Mononuclear cell (primary cell): Measurements from ENCODE around the gene CAMK1D. TPM values are rescaled to one million over a fixed set of nuclear protein-coding genes. Genes with fewer than 3 reads are reported as not detected.

Experiments
- H3K27me3 ChIP-seq: 2 replicates; pipeline ENCODE4 v1.6.0; 2011; ENCODE audit warnings: low read length, control low read depth; ENCODE audit not compliant: insufficient read depth
- H3K4me1 ChIP-seq: 2 replicates; pipeline ENCODE4 v1.5.1; 2011; ENCODE audit warnings: mild to moderate bottlenecking, low read length, control low read depth; ENCODE audit not compliant: insufficient read depth
- H3K4me3 ChIP-seq: 2 replicates; pipeline ENCODE4 v1.5.1; 2011; ENCODE audit warnings: mild to moderate bottlenecking, low read length, moderate library complexity
- H3K9me3 ChIP-seq: 2 replicates; pipeline ENCODE4 v1.5.1; 2011; ENCODE audit warnings: low read depth, mild to moderate bottlenecking, control low read depth, low read length
- total RNA-seq: library from RNA; depleted of rRNA; stranded (reverse); fragments of >200 nt; gene quantifications from one replicate; pipeline ENCODE4 v1.2.3, GENCODE V29; 2012

Gene CAMK1D
- total RNA-seq, 1 donor = 11.0 TPM

DNA sequence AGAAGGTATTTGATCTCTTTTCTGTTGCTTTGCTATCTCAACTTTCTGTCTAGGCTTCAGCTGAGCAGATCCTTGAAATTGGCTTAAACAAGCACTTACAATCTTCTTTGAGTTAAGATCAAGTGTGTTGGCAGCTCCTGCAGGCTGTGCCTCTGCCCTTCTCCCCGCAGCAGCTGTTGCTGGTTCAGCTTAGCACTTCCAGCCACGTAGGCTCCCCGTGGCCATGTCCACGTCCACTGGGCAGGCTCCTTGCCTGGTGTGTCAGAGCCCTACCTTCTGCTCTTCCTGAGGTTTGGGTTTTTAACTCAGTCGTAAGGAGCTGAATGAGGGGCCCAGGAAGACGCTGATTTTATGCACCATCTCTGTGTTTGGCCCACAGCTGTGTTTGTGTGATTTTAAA, 47.2 kb downstream of the CAMK1D start:
- Histone ChIP-seq H3K4me3 (no peak overlapping the region), H3K4me1 (no peaks in the 10 kb centered on the region), H3K27me3 (no peaks in the 10 kb centered on the region), H3K9me3 (no peaks in the 10 kb centered on the region)

DNA sequence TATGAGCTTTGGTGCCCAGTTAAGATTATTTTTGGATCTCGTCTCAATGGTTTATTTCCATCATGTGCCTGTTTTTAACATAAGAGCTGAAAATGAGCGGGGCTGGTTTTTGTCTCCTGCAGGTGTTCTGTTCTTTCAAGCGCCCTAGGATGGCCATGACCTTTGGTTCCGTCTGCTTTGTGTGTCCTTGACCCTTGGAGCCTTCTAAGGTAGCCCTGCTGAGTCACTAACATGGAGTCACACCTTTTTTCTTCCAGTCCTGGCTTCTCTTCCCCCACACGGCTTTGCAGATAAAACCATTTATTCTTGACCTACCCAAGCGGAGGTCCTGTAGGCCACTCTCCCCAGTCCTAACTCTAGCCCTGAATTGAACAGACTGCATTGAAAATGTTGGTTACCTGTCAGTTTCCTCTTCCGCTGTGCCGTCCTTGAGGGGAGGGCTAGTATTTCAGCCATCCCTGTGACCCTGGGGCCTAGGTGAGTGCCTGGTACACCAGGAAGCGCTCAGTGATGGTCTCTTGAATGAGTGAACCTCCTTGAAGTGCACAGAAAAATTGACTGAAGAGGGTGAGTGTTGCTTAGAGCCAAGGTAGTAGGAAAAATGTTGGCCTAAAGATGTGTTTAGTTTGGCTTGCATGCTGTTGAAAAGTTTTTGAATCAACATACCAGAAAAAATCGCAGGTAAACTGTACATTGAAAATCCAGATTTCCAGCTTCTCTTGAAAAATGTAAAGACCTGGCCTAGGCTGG, 48.0 kb downstream of the CAMK1D start:
- Histone ChIP-seq H3K4me1 (no peaks in the 10 kb centered on the region), H3K9me3 (no peaks in the 10 kb centered on the region), H3K4me3 (no peak overlapping the region), H3K27me3 (no peaks in the 10 kb centered on the region)

DNA sequence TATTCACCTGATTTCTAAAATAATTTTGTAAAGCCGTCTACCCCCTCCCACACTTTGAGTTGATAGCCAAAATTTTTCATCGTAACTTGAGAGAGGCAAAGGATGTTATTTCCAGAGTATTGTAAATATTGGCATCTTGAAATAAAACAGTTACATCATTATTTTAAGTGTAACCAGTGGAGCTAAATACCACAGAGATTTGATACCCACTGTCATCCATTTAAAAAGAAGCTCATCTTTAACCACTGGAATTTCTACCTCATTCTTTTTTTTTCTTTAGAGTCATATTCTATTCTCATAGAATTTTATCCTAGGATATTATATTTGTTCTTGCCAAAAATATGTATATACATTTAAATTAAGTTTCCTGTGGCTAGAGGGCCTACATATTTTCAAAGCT, 48.6 kb downstream of the CAMK1D start:
- no peaks in the 10 kb centered on the region for H3K9me3 ChIP-seq
- no peaks in the 10 kb centered on the region for H3K4me1 ChIP-seq
- no peak overlapping the region for H3K4me3 ChIP-seq
- no peaks in the 10 kb centered on the region for H3K27me3 ChIP-seq

DNA sequence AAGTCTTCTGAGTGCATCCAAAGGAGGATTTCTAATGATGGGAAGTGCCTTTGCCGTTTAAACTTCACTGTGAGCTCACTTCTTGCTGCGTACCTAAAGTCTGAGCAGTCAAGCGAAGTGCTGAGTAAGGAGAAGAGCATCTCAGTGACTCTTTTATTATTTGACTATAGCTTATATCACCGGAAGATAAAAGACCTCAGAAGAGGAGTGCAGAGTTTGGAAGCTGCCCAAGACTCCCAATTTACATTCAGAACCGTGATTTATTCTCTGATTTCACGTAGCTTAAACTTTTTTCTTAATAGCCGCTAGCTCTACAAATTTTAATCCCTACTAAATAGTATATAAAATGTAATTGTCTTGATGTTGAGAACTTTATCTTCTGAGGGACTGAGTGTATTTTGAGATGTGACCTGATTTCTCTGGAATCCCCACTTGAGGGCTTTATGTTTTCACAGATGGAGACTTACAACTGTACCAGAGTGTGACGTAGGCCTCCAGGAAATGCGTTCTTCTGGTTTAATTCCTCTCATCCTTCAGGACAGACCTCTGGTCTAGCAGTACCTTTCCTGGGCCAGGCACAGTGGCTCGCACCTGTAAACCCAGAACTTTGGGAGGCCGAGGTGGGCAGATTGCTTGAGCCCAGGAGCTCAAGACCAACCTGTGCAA, 51.1 kb downstream of the CAMK1D start:
- no peaks in the 10 kb centered on the region for H3K27me3 ChIP-seq
- H3K9me3 ChIP-seq = no peaks in the 10 kb centered on the region
- H3K4me1 ChIP-seq = no peaks in the 10 kb centered on the region
- no peak overlapping the region for H3K4me3 ChIP-seq

DNA sequence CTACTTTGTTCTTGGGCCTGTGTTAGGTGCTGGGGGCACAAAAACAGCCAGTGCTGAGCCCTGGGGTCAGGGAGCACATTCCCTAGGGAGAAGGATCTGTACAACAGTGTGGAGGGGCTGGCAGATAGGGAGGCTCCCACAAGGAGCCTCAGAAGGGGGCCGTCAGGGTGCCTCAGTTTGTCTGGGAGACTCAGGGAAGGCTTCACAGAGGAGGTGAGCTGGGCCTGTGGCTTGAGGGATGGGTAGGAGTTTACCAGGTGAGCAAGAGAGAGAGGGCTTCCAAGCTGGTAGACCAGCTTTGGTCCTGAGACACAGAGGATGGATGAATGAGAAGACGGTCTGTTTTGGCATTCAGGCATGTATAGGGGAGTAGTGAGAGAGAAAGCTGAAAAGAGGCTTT, 52.1 kb downstream of the CAMK1D start:
- no peaks in the 10 kb centered on the region for H3K4me1 ChIP-seq
- no peaks in the 10 kb centered on the region for H3K9me3 ChIP-seq
- no peaks in the 10 kb centered on the region for H3K27me3 ChIP-seq
- H3K4me3 ChIP-seq = no peak overlapping the region

DNA sequence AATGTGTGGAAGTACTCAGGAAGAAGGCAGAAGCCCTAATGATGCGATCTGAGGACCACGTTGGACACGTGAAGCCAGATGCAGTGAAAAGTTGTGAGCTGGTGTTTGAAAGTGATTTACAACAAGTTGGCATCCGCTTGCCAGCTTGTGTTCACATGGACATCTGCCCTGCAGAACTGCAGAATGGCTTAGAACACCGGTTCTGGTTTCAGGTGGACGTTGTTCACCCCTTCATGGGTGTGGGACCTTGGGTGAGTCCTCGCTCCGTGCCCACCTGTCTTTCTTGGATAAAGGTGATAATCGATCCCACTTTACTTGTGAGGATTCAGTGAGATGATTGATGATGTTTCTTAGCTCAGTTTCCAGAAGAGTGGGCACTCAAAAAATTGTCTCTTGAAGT, 53.8 kb downstream of the CAMK1D start:
- no peaks in the 10 kb centered on the region for H3K4me1 ChIP-seq
- H3K4me3 ChIP-seq = no peak overlapping the region
- no peaks in the 10 kb centered on the region for H3K27me3 ChIP-seq
- no peaks in the 10 kb centered on the region for H3K9me3 ChIP-seq

DNA sequence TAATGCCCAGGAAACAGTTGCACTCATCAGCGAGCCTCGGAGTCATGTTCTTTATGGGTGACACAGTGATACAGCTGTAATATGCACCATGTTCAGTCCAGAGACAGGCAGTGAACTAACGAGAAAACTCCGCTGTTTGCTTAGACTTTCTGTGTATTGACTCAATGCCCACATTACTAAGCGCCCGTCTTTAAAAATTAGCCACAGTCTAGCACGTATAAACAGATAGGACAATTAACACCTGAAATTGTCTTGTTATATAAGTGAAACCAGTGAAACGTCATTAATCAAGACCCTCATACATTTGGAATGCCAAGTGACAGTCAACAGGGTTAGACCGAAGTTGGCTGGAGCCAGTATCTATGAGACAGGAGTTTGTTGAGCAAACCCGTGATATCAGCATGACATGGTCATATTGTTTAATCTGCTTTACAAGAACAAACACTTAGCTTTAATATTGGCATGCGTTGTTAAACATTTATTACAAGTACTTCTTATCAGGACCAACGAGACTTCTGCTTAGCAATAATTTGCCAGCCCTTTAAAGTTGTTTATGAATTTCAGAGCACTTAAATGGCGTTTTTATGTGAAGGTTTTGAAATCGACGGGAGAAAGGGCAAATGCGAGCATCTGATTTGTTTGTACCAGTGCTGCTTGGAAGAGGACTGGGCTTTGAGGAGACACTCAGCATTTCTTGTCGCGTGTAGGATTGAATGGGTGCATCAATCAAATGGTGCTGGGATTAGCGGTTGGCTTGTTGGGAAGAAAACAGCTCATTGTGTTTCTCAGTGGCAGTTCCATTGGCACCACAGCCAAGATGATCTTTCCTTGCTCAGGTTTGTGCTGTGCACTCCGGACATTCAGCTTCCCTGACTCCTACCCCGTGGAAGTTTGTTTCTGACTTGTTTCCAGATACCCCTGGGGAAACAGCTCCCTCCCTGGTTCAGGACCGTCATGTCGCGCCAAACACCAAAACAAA, 56.3 kb downstream of the CAMK1D start:
- Histone ChIP-seq H3K4me3 (no peak overlapping the region), H3K4me1 (no peaks in the 10 kb centered on the region), H3K27me3 (no peaks in the 10 kb centered on the region), H3K9me3 (no peaks in the 10 kb centered on the region)

DNA sequence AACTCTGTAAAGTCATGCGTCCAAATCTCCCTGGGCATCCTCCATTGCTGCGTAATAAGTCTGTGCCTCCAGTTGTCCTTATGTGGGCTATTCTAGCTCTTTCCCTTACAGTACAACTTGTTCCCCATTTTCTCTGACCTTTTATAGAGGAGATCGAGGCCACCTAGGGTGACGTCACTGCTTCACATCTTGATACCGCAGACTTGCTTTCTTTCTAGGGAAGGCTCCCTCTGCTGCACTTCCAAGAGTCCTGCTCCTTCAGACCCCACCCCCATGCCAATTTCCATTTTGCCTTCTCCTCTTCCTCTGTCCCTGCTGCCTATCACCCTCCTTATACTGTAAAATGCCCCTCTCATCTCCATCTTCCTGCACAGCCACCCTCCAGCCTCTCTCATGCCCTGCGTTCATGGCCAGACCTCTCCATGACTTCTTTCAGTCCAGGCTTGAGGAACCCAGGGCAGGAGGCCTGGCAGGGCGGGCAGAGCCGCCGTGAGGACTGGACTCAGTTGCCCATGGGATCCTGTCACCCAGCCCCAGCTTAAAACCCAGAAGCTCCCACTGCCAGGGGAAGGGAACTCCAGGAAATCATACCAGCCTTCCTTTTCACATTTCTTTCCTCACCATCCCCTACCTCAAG, 57.5 kb downstream of the CAMK1D start:
- Histone ChIP-seq H3K4me3 (no peak overlapping the region), H3K4me1 (no peaks in the 10 kb centered on the region), H3K27me3 (no peaks in the 10 kb centered on the region), H3K9me3 (no peaks in the 10 kb centered on the region)

DNA sequence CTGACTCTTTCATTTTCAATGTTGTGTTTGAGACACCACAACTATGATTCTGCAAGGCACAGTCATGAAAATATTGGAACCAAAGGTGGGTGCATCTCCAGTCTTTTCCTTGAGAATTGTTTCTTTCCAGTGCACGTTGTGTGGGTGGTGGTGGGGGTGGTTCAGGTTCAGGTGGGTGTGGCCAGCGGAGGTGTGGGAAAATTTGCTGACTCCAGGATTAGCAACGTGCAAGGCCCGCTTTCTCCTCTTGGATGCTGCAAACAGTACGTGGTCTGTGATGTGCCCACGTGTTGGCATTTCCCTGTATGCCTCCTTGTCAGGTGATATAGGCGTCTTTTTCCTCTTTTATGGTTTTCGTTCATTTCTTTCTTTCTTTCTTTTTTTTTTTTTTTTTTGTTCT, 59.1 kb downstream of the CAMK1D start:
- no peak overlapping the region for H3K4me3 ChIP-seq
- H3K9me3 ChIP-seq = no peaks in the 10 kb centered on the region
- no peaks in the 10 kb centered on the region for H3K27me3 ChIP-seq
- H3K4me1 ChIP-seq = peaks cover 5% of the 10 kb centered on the region

DNA sequence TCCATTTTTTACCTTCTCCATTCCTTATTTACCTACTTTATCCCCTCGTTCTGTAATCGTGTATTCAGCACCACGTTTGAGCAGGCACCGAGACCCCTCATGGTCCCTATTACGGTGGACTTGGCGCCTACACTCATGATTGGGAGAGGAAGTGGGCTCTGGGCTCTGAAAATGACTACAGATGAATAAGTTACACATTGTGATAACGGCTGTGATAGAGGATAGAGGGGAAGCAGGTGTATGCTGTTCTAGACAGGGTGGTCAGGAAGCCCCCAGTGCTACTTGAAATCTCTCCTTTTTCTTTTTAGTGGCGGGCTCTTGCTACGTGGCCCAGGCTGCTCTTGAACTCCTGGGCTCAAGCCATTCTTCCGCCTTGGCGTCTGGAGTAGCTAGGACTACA, 59.8 kb downstream of the CAMK1D start:
- Histone ChIP-seq H3K4me1 (peaks cover 5% of the 10 kb centered on the region), H3K9me3 (no peaks in the 10 kb centered on the region), H3K4me3 (no peak overlapping the region), H3K27me3 (no peaks in the 10 kb centered on the region)

DNA sequence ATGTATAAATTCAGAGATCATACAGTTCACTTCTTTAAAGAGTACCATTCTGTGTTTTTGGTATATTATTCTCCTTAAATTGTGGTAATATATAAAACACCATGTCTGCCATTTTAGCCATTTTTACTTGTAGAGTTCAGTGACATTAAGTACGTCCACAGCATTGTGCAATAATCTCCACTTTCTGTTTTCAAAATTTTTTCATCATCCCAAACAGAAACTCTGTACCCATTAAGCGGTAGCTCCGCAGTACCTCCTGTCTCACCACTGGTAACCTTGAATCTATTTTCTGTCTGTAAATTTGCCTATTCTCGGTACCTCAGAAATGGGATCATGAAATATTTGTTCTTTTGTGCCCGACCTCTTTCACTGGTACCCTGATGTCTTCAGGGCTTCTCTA, 60.3 kb downstream of the CAMK1D start:
- Histone ChIP-seq H3K27me3 (no peaks in the 10 kb centered on the region), H3K4me3 (no peak overlapping the region), H3K9me3 (no peaks in the 10 kb centered on the region), H3K4me1 (peaks cover 5% of the 10 kb centered on the region)

DNA sequence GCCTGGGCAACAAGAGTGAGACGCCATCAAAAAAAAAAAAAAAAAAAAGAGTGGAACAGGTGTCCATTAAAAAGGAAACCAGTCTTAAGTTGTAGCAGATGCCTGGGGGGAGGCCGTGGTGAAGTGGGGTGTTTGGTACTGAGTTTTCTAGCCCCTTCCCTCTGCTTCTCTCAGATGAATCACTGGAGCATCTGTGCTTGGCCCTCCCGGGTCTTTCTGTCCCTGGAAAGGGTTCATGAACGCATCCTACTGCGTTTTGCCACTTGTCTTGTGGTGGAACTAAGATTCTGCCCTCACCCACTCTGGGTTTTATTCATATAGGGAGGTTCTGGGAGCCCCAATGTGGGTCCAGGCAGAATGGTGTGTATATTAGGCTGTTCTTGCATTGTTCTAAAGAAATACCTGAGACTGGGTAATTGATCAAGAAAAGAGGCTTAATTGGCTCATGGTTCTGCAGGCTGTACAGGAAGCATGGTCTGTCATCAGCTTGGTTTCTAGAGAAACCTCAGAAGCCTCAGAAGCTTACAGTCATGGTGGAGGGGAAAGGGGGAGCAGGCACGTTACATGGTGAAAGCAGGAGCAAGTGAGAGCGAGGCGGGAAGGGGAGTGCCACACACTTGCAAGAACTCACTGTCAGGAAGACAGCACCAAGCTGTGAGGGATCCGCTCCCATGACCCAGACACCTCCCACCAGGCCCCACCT, 63.5 kb downstream of the CAMK1D start:
- no peaks in the 10 kb centered on the region for H3K9me3 ChIP-seq
- no peak overlapping the region for H3K4me3 ChIP-seq
- H3K27me3 ChIP-seq = no peaks in the 10 kb centered on the region
- peaks cover 5% of the 10 kb centered on the region for H3K4me1 ChIP-seq

DNA sequence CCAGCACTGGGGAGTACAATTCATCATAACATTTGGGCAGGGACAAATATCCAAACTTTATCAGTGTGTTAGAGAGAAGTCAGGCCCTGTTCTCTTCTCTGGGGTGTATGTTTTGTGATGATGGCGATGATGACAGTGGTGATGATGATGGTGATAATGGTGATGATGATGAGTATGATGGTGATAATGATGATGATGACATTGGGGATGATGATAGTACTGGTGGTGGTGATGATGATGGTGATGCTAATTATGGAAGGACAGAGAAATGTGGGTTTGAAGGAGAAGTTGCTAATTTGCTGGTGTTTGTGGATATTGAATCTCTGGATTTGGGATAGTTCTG, 64.0 kb downstream of the CAMK1D start:
- Histone ChIP-seq H3K4me3 (no peak overlapping the region), H3K27me3 (no peaks in the 10 kb centered on the region), H3K4me1 (peaks cover 5% of the 10 kb centered on the region), H3K9me3 (no peaks in the 10 kb centered on the region)

DNA sequence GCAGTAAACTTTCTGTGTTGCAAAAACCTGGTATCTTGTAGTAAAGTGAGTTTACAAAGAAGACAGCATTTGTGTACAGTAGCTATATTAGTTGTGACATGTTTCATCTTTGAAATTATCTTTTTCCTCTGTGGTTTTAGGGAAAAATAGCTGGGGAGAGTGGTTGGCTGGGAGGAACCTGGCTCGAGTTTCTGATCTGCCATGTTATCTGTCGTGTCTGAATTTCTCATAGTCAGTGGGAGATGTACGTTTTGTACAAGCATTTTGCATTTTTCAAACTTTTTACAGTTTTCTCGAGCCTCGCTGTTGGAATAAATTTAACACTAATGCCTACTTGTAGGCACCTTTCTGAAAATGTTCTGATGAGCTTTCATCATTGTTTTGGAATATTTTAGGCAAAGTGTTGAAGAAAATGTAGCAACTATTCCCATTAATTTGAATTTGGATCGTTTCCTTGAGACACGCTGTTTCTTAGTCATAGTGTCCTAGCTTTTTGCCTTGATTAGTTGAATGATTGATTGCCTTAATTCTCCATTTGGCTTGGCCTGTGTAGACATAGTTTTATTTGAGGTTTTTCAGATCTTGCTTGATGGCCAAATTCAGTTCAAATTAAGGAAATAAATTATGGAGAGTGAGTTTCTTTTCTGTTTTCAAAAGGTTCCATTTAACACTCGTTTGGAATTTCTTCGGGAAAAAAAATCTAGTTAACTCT, 65.1 kb downstream of the CAMK1D start:
- Histone ChIP-seq H3K9me3 (no peaks in the 10 kb centered on the region), H3K27me3 (no peaks in the 10 kb centered on the region), H3K4me3 (no peak overlapping the region), H3K4me1 (peaks cover 5% of the 10 kb centered on the region)
